H1 (cell line): ENCODE results near the gene ADORA1. TPM values are rescaled to one million over a fixed set of nuclear protein-coding genes. Genes with fewer than 3 reads are reported as not detected.

ENCODE experiments used
- CTCF ChIA-PET: fragments of 300-600 bp; sonication (Branson Sonifier 250); formaldehyde crosslinking; loops from one replicate; lab custom pipeline; 2021; ENCODE audit not compliant: partially characterized antibody; lab: Charles Lee
- POLR2A ChIA-PET: fragments of 300-600 bp; sonication (Branson Sonifier 250); formaldehyde crosslinking; loops from one replicate; lab custom pipeline; 2021; ENCODE audit warnings: inconsistent platforms; ENCODE audit not compliant: partially characterized antibody; lab: Charles Lee
- DNase-seq, 2 experiments: peaks; one replicate each; pipeline versions ENCODE4 v3.0.0 to v3.0.0-alpha.2; 2010 to 2022; ENCODE audit warnings: low spot score in 2 of 2, low read depth in 1 of 2, mixed read lengths in 1 of 2
- FAIRE-seq: peaks from 2 replicates; lab custom pipeline; 2011; peaks lifted over from hg19 to GRCh38; lab: Jason Lieb, UNC
- H2AFZ ChIP-seq: 2 replicates; pipeline ENCODE4 v1.8.1; 2012; ENCODE audit warnings: low read length, inconsistent platforms
- H2AK5ac ChIP-seq: 2 replicates; pipeline ENCODE4 v1.6.1; 2013; ENCODE audit warnings: low read depth, low read length
- H2BK120ac ChIP-seq: replicated peaks from 2 replicates; pipeline ENCODE3; 2013; ENCODE audit warnings: low read depth, low read length, inconsistent platforms
- H2BK12ac ChIP-seq: 2 replicates; pipeline ENCODE4 v1.6.1; 2013; ENCODE audit warnings: low read depth, low read length
- H2BK15ac ChIP-seq: 2 replicates; pipeline ENCODE4 v1.6.1; 2013; ENCODE audit warnings: low read length
- H2BK20ac ChIP-seq: 2 replicates; pipeline ENCODE4 v1.6.1; 2013; ENCODE audit warnings: low read length
- H2BK5ac ChIP-seq: 2 replicates; pipeline ENCODE4 v1.6.1; 2013; ENCODE audit warnings: low read depth, low read length
- H3K14ac ChIP-seq: 2 replicates; pipeline ENCODE4 v1.6.1; 2013; ENCODE audit warnings: inconsistent platforms; ENCODE audit not compliant: insufficient read length
- H3K18ac ChIP-seq: 2 replicates; pipeline ENCODE4 v1.6.1; 2013; ENCODE audit warnings: low read length; ENCODE audit errors: extremely low read depth
- H3K23ac ChIP-seq: 2 replicates; pipeline ENCODE4 v1.6.1; 2013; ENCODE audit warnings: inconsistent platforms; ENCODE audit not compliant: insufficient read length
- H3K23me2 ChIP-seq: 2 replicates; pipeline ENCODE4 v1.6.1; 2013; ENCODE audit warnings: low read depth, low read length
- H3K27ac ChIP-seq: 2 replicates; pipeline ENCODE4 v1.6.1; 2011; ENCODE audit warnings: low read depth, low read length, inconsistent platforms
- H3K27me3 ChIP-seq, 4 experiments: replicated peaks in 1 of 4; 1 replicate in 1 of 4; 2 replicates in 3 of 4; pipeline versions ENCODE4 v1.6.1 to v1.8.1; 2011 to 2013; ENCODE audit warnings: low read length in 3 of 4, mild to moderate bottlenecking in 3 of 4, inconsistent platforms in 2 of 4, mixed read lengths in 2 of 4, moderate library complexity in 1 of 4; ENCODE audit not compliant: control insufficient read depth in 3 of 4, insufficient read depth in 3 of 4; ENCODE audit errors: extremely low read depth in 1 of 4
- H3K36me3 ChIP-seq, 4 experiments: 2 replicates each; pipeline versions ENCODE4 v1.6.1 to v1.8.1; 2011 to 2013; ENCODE audit warnings: mild to moderate bottlenecking in 4 of 4, low read length in 3 of 4, moderate library complexity in 2 of 4, control low read depth in 1 of 4, inconsistent platforms in 1 of 4; ENCODE audit not compliant: insufficient read depth in 4 of 4, control insufficient read depth in 2 of 4
- H3K4ac ChIP-seq: replicated peaks from 2 replicates; pipeline ENCODE3; 2013; ENCODE audit warnings: low read length, low read depth, mixed read lengths, inconsistent platforms; ENCODE audit not compliant: insufficient read length
- H3K4me1 ChIP-seq, 4 experiments: replicated peaks in 1 of 4; 1 replicate in 1 of 4; 2 replicates in 3 of 4; pipeline versions ENCODE4 v1.6.1 to v1.8.1; 2011 to 2013; ENCODE audit warnings: low read length in 3 of 4, inconsistent platforms in 2 of 4, mixed read lengths in 1 of 4; ENCODE audit not compliant: insufficient read depth in 4 of 4, control insufficient read depth in 3 of 4
- H3K4me2 ChIP-seq, 2 experiments: 2 replicates each; pipeline versions ENCODE4 v1.6.1 to v1.8.1; 2011 to 2013; ENCODE audit warnings: low read depth in 2 of 2, low read length in 2 of 2, control low read depth in 1 of 2, inconsistent platforms in 1 of 2, mild to moderate bottlenecking in 1 of 2; ENCODE audit not compliant: insufficient read depth in 1 of 2
- H3K4me3 ChIP-seq, 4 experiments: fragments of 200-600, 300-600 bp in 1 of 4; sonication (generic), shearing (Covaris generic), sonication (Bioruptor Twin) in 1 of 4; 2 replicates each; pipeline versions ENCODE4 v1.5.1 to v1.8.1; 2011 to 2016; ENCODE audit warnings: low read length in 4 of 4, low read depth in 3 of 4, control low read depth in 2 of 4, inconsistent platforms in 2 of 4, mild to moderate bottlenecking in 2 of 4, mixed read lengths in 1 of 4, moderate library complexity in 1 of 4; ENCODE audit not compliant: insufficient read depth in 2 of 4; ENCODE audit errors: extremely low read depth in 1 of 4
- H3K56ac ChIP-seq: replicated peaks from 2 replicates; pipeline ENCODE3; 2013; ENCODE audit warnings: low read depth, mild to moderate bottlenecking, mixed read lengths, low read length, inconsistent platforms; ENCODE audit not compliant: insufficient read length
- H3K79me1 ChIP-seq: 2 replicates; pipeline ENCODE4 v1.6.1; 2013; ENCODE audit warnings: low read depth, low read length, control low read depth
- H3K79me2 ChIP-seq, 2 experiments: 2 replicates each; pipeline versions ENCODE4 v1.6.1 to v1.8.1; 2012 to 2013; ENCODE audit warnings: low read length in 2 of 2, mild to moderate bottlenecking in 2 of 2, inconsistent platforms in 1 of 2; ENCODE audit not compliant: insufficient read depth in 2 of 2, control insufficient read depth in 1 of 2
- H3K9ac ChIP-seq, 4 experiments: replicated peaks in 1 of 4; 1 replicate in 1 of 4; 2 replicates in 3 of 4; pipeline versions ENCODE4 v1.6.1 to v1.8.1; 2011 to 2013; ENCODE audit warnings: low read depth in 3 of 4, low read length in 3 of 4, control low read depth in 2 of 4, mild to moderate bottlenecking in 2 of 4, moderate library complexity in 2 of 4, inconsistent platforms in 1 of 4; ENCODE audit errors: extremely low read depth in 1 of 4
- H3K9me3 ChIP-seq, 2 experiments: 2 replicates each; pipeline versions ENCODE4 v1.6.1 to v1.8.1; 2012 to 2013; ENCODE audit warnings: mild to moderate bottlenecking in 2 of 2, moderate library complexity in 2 of 2, control low read depth in 1 of 2, inconsistent platforms in 1 of 2, low read depth in 1 of 2, low read length in 1 of 2, mixed read lengths in 1 of 2; ENCODE audit not compliant: insufficient read depth in 2 of 2
- H4K20me1 ChIP-seq, 2 experiments: replicated peaks in 1 of 2; 2 replicates each; pipeline versions ENCODE3 to v1.8.1; 2011 to 2013; ENCODE audit warnings: inconsistent platforms in 2 of 2, low read length in 2 of 2, mild to moderate bottlenecking in 1 of 2; ENCODE audit not compliant: insufficient read depth in 2 of 2, control insufficient read depth in 1 of 2
- H4K5ac ChIP-seq: 2 replicates; pipeline ENCODE4 v1.6.1; 2013; ENCODE audit warnings: low read length, low read depth, mixed read lengths, inconsistent platforms; ENCODE audit not compliant: insufficient read length
- H4K8ac ChIP-seq: 2 replicates; pipeline ENCODE4 v1.8.0; 2013; ENCODE audit warnings: mild to moderate bottlenecking, moderate library complexity, low read length, inconsistent platforms; ENCODE audit not compliant: insufficient read depth; ENCODE audit errors: extremely low read depth
- H4K91ac ChIP-seq: replicated peaks from 2 replicates; pipeline ENCODE3; 2013; ENCODE audit warnings: low read length, mixed read lengths, inconsistent platforms; ENCODE audit not compliant: insufficient read length
- CTBP2 ChIP-seq: IDR thresholded peaks from 2 replicates; pipeline ENCODE4 v1.7.0; 2011; ENCODE audit warnings: borderline replicate concordance, mild to moderate bottlenecking, moderate library complexity, mixed read lengths, low read length; ENCODE audit not compliant: insufficient read depth, insufficient read length
- EP300 ChIP-seq, 2 experiments: IDR thresholded peaks; 1 replicate in 1 of 2; 2 replicates in 1 of 2; pipeline ENCODE4 v1.6.1; 2011 to 2012; ENCODE audit warnings: low read depth in 2 of 2, low read length in 2 of 2, mild to moderate bottlenecking in 2 of 2, borderline replicate concordance in 1 of 2, inconsistent platforms in 1 of 2, moderate library complexity in 1 of 2
- GTF2F1 ChIP-seq: IDR thresholded peaks from 2 replicates; pipeline ENCODE4 v1.6.1; 2012; ENCODE audit warnings: low read depth, low read length, improper control_type of control experiment, borderline replicate concordance
- JUND ChIP-seq: IDR thresholded peaks from 2 replicates; pipeline ENCODE4 v1.6.1; 2011; ENCODE audit warnings: mild to moderate bottlenecking, improper control_type of control experiment, low read length
- POLR2A ChIP-seq, 2 experiments: IDR thresholded peaks; 1 replicate in 1 of 2; 2 replicates in 1 of 2; pipeline ENCODE4 v1.6.1; 2011; ENCODE audit warnings: low read depth in 2 of 2, low read length in 2 of 2, mild to moderate bottlenecking in 2 of 2; ENCODE audit errors: control extremely low read depth in 1 of 2
- POLR2AphosphoS5 ChIP-seq: IDR thresholded peaks from 2 replicates; pipeline ENCODE4 v1.6.1; 2011; ENCODE audit warnings: low read depth, low read length
- TEAD4 ChIP-seq: IDR thresholded peaks from 2 replicates; pipeline ENCODE4 v1.6.1; 2012; ENCODE audit warnings: low read depth, low read length, inconsistent platforms, mixed read lengths
- ZNF274 ChIP-seq: IDR thresholded peaks from 2 replicates; pipeline ENCODE4 v1.7.0; 2012; ENCODE audit warnings: low read length, borderline replicate concordance; ENCODE audit errors: extremely low read depth
- whole genome bisulfite sequencing, 2 experiments: shearing (Covaris generic) in 1 of 2; methylation state at CpG; one replicate each; pipeline versions ENCODE4 v1.1.6 to v1.1.7; 2013 to 2015; ENCODE audit warnings: low lambda C conversion rate in 2 of 2, mixed read lengths in 2 of 2, inconsistent platforms in 1 of 2, low coverage in 1 of 2, missing lambda C conversion rate in 1 of 2; ENCODE audit not compliant: insufficient replicate concordance in 2 of 2, insufficient coverage in 1 of 2, insufficient read length in 1 of 2; ENCODE audit errors: extremely low coverage in 1 of 2, missing lambda C conversion rate in 1 of 2; 5-methylcytosine and 5-hydroxymethylcytosine counted together
- polyA plus RNA-seq, 7 experiments: library from polyadenylated mRNA; depleted of rRNA in 3 of 7; stranded (reverse) in 5 of 7; unstranded in 2 of 7; fragments of >200 nt in 5 of 7; fragments of 200-250 nt in 2 of 7; gene quantifications; 1 replicate in 5 of 7; 2 replicates in 1 of 7; 4 replicates in 1 of 7; pipeline versions ENCODE4 v1.2.1 to v1.2.3, GENCODE V29; 2011 to 2013; ENCODE audit warnings: missing spikeins in 2 of 7, mixed read lengths in 2 of 7
- total RNA-seq: library from RNA; stranded (reverse); fragmentation: NEBNext Ultra II Directional; extraction: Animal tissue kit (Norgen Biotek cat#: 25700); gene quantifications from 2 replicates; pipeline ENCODE4 v1.2.1, GENCODE V29; 2021
- TF ChIP-seq, protein P1 (sequence below): IDR thresholded peaks from 2 replicates; pipeline ENCODE4 v1.6.1; 2012; ENCODE audit warnings: low read length, inconsistent platforms

ADORA1 gene
- total and polyA plus RNA-seq, 2 of the 8 experiments (the other 6 are each of a cell fraction or from before 2014, with no cell fraction given) = 3.3 to 6.7 TPM

DNA sequence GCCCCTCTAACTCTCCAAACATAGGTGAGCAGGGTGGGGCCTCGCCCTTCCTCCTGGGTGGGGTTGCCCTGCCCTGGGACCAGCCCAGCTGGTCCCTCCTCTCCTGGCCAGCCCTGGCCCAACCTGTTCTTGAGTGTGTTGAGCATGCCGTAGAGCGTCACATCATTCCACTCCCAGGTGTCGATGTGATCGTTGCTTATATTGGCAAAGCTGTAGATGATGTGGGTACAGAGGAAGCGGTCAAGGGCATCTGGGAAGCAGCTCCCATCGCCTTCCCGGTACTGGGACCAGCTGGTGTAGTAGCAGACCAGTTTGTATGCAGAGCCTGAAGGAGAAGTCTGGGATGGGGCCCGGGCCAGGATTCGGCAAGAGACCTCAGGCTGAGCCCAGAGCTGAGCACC lies 57.5 kb downstream of the ADORA1 start:
- Histone ChIP-seq H2BK5ac (no peak overlapping the region), H2BK20ac (peak overlapping the region; percentile 78; the same call in 1 of the 2 replicates), H2AFZ (no peak overlapping the region), H2BK120ac (no peak overlapping the region), H3K4me3 (no peak overlapping the region), H2BK12ac (no peak overlapping the region), H3K18ac (no peak overlapping the region), H3K23me2 (no peaks in the 10 kb centered on the region), H3K79me1 (no peaks in the 10 kb centered on the region), H4K20me1 (no peaks in the 10 kb centered on the region), H3K14ac (no peak overlapping the region), H3K23ac (no peak overlapping the region), H3K4ac (no peak overlapping the region), H3K9ac (no peak overlapping the region), H3K4me2 (no peak overlapping the region), H4K91ac (no peak overlapping the region), H3K27ac (no peak overlapping the region), H4K8ac (no peak overlapping the region), H3K56ac (no peak overlapping the region), H3K27me3 (no peaks in the 10 kb centered on the region), H4K5ac (no peak overlapping the region), H2AK5ac (no peak overlapping the region), H3K79me2 (no peaks in the 10 kb centered on the region), H3K9me3 (no peaks in the 10 kb centered on the region), H3K36me3 (no peaks in the 10 kb centered on the region), H2BK15ac (peak overlapping the region; percentile 85), H3K4me1 (peaks cover 6 to 17% (median 11%) of the 10 kb centered on the region in 4 experiments)
- DNase-seq = no peak
- 95% methylated on average over 10 of the region's 10 CpGs; no CpG with 5 or more reads in 1 of the 2 experiments for WGBS, 2 experiments
- CTCF ChIA-PET = interaction anchor here (0.6 to 6.1 kb wide), 13 partner anchors 10 to 145 kb away, joined by 3 to 64 read pairs (median 4); partner anchors contain the start of genes ADORA1 and MYBPH
- POLR2A ChIA-PET = interaction anchor here (0.7 to 0.8 kb wide), 2 partner anchors 121 to 359 kb away, joined by 3 read pairs; no protein-coding TSS in a partner anchor
- no peak for FAIRE-seq
- no peak for TF ChIP-seq JUND
- TF ChIP-seq ZNF274 = no peak
- TF ChIP-seq TEAD4 = no peak
- TF ChIP-seq CTBP2 = no peak
- TF ChIP-seq, protein P1, sequence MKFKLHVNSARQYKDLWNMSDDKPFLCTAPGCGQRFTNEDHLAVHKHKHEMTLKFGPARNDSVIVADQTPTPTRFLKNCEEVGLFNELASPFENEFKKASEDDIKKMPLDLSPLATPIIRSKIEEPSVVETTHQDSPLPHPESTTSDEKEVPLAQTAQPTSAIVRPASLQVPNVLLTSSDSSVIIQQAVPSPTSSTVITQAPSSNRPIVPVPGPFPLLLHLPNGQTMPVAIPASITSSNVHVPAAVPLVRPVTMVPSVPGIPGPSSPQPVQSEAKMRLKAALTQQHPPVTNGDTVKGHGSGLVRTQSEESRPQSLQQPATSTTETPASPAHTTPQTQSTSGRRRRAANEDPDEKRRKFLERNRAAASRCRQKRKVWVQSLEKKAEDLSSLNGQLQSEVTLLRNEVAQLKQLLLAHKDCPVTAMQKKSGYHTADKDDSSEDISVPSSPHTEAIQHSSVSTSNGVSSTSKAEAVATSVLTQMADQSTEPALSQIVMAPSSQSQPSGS = no peak
- TF ChIP-seq POLR2AphosphoS5 = no peak
- TF ChIP-seq EP300 (IDR thresholded peaks at IDR 0.05; ENCODE audit: borderline replicate concordance in 1 of 2, low read depth in 2 of 2, low read length in 2 of 2) = no peak
- TF ChIP-seq POLR2A (IDR thresholded peaks at IDR 0.05; ENCODE audit: control extremely low read depth in 1 of 2, low read depth in 2 of 2, low read length in 2 of 2) = no peak
- TF ChIP-seq GTF2F1 = no peak
